NCI-H82 treated with DMSO at 0.1 percent for 48 hours (cell line): Measurements from ENCODE around the gene RAB5A.
"Not testable (repeated sequence)": the region's sequence is repeated elsewhere in the genome, so short reads cannot be mapped to it uniquely, and the experiment has no call there.

Experiments used
- DNase-seq: peaks from one replicate; lab custom pipeline; 2025; ENCODE audit not compliant: unreplicated experiment; lab: John Stamatoyannopoulos, UW

Gene RAB5A

DNA sequence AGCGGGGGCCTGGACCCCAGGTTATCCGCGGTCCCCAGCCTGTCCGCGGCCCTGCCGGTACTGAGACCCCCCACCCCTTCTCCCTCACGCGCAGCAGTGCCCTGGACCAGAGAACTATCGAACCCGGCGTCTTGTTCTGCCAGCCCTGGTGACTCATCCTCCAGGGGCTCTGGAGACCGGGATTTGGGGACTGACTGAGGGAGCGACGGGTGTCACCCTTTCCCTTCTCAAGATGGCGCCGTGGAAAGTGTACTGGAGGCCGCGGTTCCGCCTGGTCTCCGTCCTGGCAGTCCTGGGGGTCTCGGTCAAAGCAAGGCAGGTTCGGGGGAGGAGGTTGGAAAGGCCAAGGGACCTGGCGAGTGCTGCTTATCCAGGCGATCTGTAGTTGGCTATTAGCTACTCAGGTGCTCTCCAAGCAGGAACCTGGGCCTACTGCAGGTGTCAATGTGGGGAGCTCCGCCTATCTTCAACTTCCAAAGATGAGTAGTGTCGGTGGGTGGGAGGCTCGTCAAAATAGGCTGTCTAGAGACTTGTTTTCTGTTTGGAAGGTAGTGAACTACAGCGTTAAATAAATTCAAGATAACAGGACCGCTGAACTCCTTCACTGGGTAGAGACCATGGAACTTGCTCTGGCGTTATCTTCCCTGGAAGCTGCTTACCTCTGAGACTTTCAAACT lies 790 bp downstream of the RAB5A start:
- DNase-seq, result peak; percentile 3

DNA sequence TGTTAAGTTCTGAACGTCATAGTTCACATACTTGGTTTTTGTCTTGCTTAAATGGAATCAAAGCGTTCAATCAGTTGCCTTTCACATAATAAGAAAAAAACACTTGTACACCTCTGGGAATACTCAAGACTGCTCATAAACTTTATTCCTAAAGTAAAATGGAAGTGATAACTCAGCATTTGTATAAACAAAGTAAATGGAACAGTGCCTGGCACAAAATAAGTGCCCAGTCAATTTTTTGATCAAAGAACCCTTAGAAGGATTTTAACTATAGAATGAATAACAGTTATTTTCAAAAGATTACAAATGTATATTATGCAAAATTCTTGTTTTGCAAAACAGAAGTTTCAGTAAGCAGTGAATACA lies 1.3 kb downstream of the RAB5A start:
- no peak for DNase-seq

DNA sequence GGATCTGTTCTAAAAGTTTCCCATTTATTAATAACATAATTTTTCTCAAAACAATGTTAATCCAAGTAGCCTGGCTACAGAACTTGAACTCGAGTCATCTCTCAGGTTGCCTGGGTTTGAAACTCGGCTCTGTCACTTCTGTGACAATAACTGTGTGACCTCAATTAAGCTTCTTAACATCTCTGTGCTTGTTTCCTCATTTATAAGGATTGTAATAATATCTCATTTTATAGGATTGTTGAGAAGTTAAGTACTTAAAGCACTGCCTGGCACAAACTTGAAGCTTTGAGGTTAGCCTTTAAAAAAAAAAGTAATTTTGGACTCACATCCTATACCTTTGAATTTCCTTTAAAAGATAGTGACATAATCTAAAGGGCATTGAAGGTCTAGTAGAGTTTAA lies 3.4 kb downstream of the RAB5A start:
- no peak for DNase-seq

GRCh38 chr3:19954676-19955075 lies 7.8 kb downstream of the RAB5A start:
- DNase-seq, result no peak

- DNase-seq, result not testable (repeated sequence)
These were observed 10.5 kb downstream of the RAB5A start for GRCh38 chr3:19957354-19957753.

GRCh38 chr3:19959505-19959904 lies 12.6 kb downstream of the RAB5A start:
- no peak for DNase-seq

DNA sequence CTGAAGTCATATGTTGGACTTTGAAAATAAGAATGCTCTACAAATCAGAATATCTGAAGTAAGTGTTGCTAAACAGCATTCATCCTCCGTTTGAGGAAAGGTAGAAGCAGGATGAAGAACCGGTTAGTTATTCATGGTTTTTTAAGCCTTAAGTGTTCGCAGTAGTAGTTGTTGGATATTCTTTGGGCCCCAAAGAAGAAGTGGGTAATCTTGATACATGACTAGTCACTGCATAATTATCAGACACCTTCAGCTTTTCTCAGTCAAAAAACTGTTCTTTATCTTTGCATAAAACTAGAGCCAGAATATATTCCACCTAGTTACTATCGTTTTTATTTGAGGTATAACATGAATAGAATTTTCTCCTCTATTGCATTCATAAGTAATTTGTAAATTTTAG lies 13.8 kb downstream of the RAB5A start:
- DNase-seq, result no peak

- DNase-seq, result no peak
These were observed 15.1 kb downstream of the RAB5A start for GRCh38 chr3:19961960-19962359.

DNA sequence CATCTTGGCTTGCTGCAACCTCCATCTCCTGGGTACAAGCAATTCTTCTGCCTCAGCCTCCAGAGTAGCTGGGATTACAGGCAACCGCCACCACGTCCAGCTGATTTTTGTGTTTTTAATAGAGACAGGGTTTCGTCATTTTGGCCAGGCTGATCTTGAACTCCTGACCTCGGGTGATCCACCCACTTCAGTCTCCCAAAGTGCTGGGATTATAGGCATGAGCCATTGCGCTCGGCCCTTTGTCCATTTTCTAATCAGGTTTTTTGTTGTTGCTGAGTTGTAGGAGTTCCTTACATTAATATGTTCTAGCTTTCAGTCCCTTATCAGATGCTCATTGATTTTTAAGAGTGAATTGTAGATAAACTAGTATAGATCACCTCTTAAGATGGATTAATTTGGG lies 20.3 kb downstream of the RAB5A start:
- no peak for DNase-seq

- DNase-seq, result no peak
These were observed 20.9 kb downstream of the RAB5A start for GRCh38 chr3:19967812-19968211.

DNA sequence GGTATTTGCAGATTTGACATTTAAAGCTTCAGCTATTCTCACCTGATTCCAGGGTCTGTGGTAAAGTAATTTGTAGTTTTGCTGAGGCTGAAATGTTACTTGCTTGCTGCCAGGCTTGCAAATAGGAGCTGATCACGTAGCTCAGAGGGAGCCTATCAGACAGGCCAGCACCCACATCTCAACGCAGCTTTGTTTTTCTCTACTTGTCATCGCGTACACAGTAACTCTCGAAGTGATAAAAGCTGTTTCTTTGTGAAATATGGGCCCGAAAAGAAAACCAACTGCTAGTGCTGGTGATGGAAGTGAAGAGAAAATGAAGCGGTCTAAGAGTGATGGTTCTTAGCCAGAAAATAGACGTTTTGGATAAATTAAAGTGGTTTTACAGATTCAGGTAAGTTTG lies 23.4 kb downstream of the RAB5A start:
- no peak for DNase-seq

GRCh38 chr3:19972054-19972453 lies 25.2 kb downstream of the RAB5A start:
- no peak for DNase-seq

GRCh38 chr3:19988904-19989303 lies 42.0 kb downstream of the RAB5A start:
- not testable (repeated sequence) for DNase-seq

DNA sequence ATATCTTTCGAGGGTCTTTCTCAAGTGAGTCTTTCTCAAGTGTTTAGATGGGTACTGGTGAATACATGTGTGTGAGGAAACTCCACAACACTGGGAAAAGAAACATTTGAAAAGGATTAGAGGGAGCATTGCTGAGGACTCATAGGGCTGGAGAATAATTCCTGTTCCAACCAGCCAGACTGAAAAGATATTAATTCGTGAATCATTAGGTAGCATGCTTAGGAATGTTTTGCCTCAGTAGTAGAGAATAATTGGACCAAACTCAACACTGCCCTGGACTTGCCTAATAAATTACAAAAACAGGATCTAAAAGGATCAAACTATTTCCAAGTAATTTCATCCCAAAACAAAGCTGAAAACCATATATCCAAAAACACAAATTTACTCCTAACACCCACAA lies 47.9 kb downstream of the RAB5A start:
- no peak for DNase-seq

DNA sequence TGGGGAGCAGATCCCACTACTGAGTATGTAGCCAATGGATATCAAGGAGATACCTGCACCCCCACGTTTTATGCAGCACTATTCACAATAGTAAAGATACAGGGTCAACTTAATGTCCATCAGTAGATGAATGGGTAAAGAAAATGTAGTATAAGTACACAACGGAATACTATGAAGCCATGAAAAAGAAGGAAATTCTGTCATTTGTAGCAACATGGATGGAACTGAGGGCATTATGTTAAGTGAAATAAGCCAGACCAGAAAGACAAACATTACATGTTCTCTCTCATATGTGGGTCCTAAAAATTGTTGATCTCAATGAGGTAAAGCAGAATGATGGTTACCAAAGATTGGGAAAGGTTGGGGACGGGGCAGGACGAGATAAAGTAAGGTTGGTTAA lies 50.6 kb downstream of the RAB5A start:
- DNase-seq, result no peak

DNA sequence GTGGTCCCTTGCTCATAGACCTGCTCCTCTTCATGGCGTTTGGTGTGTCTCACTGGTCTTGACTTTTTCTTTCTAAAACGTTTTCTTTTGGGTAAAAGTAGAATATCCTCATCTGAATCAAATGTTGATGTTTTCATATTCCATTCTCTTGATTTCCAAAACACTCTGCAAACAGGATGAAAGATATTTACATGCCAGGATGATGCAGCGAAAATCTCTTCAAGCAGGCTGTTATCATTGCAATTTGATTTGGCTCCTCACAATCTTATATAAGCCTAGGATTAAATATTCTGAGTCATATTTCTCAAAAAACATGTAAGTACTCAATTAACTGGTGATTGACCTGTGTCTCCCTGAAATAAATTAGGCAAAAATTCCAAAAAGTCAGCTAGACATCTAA lies 55.0 kb downstream of the RAB5A start:
- DNase-seq, result no peak

DNA sequence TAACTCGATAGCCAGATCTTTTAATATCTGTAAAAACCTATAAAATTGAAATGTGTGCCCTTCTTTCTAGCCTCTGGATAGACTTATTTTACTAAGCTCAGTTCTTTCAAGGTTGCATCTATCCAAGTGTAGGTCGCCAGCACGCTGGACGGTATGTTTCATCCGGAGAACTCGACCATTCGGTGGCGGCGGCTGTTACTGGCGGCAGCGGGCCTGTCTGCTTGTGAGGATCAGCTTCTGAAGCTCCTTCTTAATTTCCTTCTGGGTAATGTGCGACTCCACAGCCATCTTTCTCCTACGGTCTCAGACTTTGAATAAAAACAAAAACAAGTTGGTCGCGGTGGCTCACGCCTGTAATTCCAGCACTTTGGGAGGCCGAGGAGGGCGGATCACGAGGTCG lies 61.1 kb downstream of the RAB5A start:
- DNase-seq, result no peak

- no peak for DNase-seq
These were observed 61.7 kb downstream of the RAB5A start for GRCh38 chr3:20008646-20009045.

DNA sequence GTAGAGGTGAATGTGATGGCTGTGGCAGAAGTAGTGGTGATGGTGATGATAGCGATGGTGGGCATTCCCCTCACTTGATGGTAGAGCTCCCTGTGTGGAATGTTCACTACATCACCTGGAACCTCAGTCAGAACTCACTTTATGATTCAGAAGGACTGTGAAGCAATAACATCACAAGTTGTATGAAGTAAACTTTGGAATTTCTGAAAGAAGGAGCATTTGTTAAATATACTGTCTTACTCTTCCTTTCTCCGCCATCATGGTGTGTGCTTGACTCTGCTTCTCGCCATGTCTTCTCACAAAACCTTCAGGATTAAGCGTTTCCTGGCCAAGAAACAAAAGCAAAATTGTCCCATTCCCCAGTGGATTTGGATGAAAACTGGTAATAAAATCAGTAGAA lies 65.3 kb downstream of the RAB5A start, which contains the start of gene PP2D1:
PP2D1 (minus strand) TSS at position 101 of the 400 bp plus-strand sequence. CDS start 192 bp downstream, outside the sequence.
- no peak for DNase-seq

GRCh38 chr3:20013396-20013795 lies 66.5 kb downstream of the RAB5A start:
- DNase-seq, result no peak

GRCh38 chr3:20015525-20015924 lies 68.6 kb downstream of the RAB5A start:
- no peak for DNase-seq

- not testable (repeated sequence) for DNase-seq
These were observed 69.2 kb downstream of the RAB5A start for GRCh38 chr3:20016076-20016475.

DNA sequence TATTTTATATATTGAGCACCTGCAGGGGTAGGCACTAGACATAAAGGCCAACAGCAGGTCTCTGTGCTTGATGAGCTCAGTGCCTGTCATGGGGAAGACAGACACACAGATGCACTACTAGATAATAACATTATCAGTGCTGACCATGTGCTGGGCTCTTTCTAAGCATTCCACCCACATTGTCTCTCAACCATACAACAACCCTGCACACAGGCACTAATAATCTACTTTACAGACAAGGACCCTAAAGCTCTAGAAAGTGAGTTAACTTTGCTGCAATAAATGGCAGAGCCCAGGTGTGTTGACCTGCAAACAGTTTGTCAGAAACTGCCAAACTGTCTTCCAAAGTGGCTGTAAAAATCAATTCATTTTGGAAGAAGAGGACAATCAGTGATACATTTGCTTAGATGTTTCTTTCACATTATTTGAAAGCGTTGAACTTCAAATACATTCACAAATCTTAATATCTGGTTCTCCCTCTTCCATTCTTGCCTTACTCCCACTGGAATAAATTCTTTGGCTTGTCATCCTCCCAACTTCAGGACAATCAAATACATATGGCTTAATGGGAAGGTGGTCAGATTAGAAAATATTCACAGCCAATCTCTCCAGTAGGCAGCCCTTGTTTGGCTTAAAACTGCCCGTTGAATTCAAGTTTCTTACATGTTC lies 76.2 kb downstream of the RAB5A start:
- DNase-seq, result peak; percentile 60
